K562 (cell line): Measurements from ENCODE around the gene ST3GAL3. TPM values are rescaled to one million over a fixed set of nuclear protein-coding genes. Genes with fewer than 3 reads are reported as not detected.

Experiments used
- ATAC-seq: fragments of 200-7000 bp; cut with Tn5 transposase; 3 replicates; pipeline ENCODE4 v1.9.1; 2020; ENCODE audit warnings: moderate library complexity
- BruUV-seq: library from RNA; stranded (reverse); fragments of 400-500 nt; replicated peaks from 2 replicates; lab custom pipeline; 2021; lab: Mats Ljungman, UMichigan
- CTCF ChIA-PET: fragments of 300-600 bp; formaldehyde crosslinking; extraction: SDS; loops from one replicate; lab custom pipeline; 2021; ENCODE audit warnings: low intra/inter-chr PET ratio; lab: Yijun Ruan, JAX
- POLR2A ChIA-PET: fragments of 300-600, 350-650 bp; sonication (Branson Sonifier 250); formaldehyde crosslinking; extraction: SDS; loops from one replicate; lab custom pipeline; 2021; ENCODE audit warnings: antibody characterized with exemption, inconsistent platforms; lab: Yijun Ruan, JAX
- DNase-seq, 4 experiments: peaks; one replicate each; pipeline versions ENCODE4 v3.0.0 to v3.0.0-alpha.2; 2011 to 2018; ENCODE audit warnings: low spot score in 3 of 4, mixed read lengths in 3 of 4; ENCODE audit errors: extremely low read depth in 1 of 4
- FAIRE-seq: peaks from 2 replicates; lab custom pipeline; 2011; peaks lifted over from hg19 to GRCh38; lab: Jason Lieb, UNC
- H2AFZ ChIP-seq: 2 replicates; pipeline ENCODE4 v1.6.0; 2011; ENCODE audit warnings: low read depth, low read length, control low read depth, inconsistent platforms
- H3K27ac ChIP-seq: fragments of 200-600 bp; 3 replicates; pipeline ENCODE4 v1.8.0; 2011; ENCODE audit warnings: low read depth, mild to moderate bottlenecking, control low read depth, inconsistent platforms, low read length, moderate library complexity, mixed read lengths; ENCODE audit errors: extremely low read depth
- H3K27me3 ChIP-seq, 2 experiments: fragments of 300-600 bp in 1 of 2; 2 replicates in 1 of 2; 3 replicates in 1 of 2; pipeline versions ENCODE4 v1.6.0 to v1.8.0; 2011; ENCODE audit warnings: inconsistent platforms in 2 of 2, low read length in 2 of 2, mild to moderate bottlenecking in 1 of 2, mixed read lengths in 1 of 2, moderate library complexity in 1 of 2; ENCODE audit not compliant: control insufficient read depth in 2 of 2, insufficient read depth in 2 of 2
- H3K36me3 ChIP-seq: fragments of 300-600 bp; 3 replicates; pipeline ENCODE4 v1.8.0; 2011; ENCODE audit warnings: mild to moderate bottlenecking, low read length, inconsistent platforms; ENCODE audit not compliant: control insufficient read depth, insufficient read depth
- H3K4me1 ChIP-seq, 2 experiments: fragments of 200-600 bp in 1 of 2; replicated peaks in 1 of 2; 2 replicates in 1 of 2; 3 replicates in 1 of 2; pipeline versions ENCODE4 v1.5.1 to v1.8.0; 2011; ENCODE audit warnings: inconsistent platforms in 2 of 2, low read length in 2 of 2, mild to moderate bottlenecking in 1 of 2, mixed read lengths in 1 of 2, moderate library complexity in 1 of 2; ENCODE audit not compliant: control insufficient read depth in 2 of 2, insufficient read depth in 2 of 2
- H3K4me2 ChIP-seq: 2 replicates; pipeline ENCODE4 v1.6.1; 2011; ENCODE audit warnings: low read length, control low read depth, inconsistent platforms, mixed read lengths; ENCODE audit not compliant: insufficient read depth
- H3K4me3 ChIP-seq: fragments of 200-600 bp; sonication (generic), shearing (Covaris generic); 2 replicates; pipeline ENCODE4 v1.5.1; 2016; ENCODE audit warnings: control low read depth, inconsistent platforms
- H3K79me2 ChIP-seq: fragments of 200-600 bp; 3 replicates; pipeline ENCODE4 v1.8.0; 2011; ENCODE audit warnings: low read length, inconsistent platforms; ENCODE audit not compliant: control insufficient read depth, insufficient read depth
- H3K9ac ChIP-seq, 2 experiments: 2 replicates each; pipeline versions ENCODE4 v1.6.0 to v1.6.1; 2011; ENCODE audit warnings: low read depth in 2 of 2, low read length in 2 of 2, control low read depth in 1 of 2, inconsistent platforms in 1 of 2, mild to moderate bottlenecking in 1 of 2, mixed read lengths in 1 of 2; ENCODE audit not compliant: insufficient read depth in 1 of 2
- H3K9me1 ChIP-seq: one replicate; pipeline ENCODE4 v1.6.0; 2011; ENCODE audit warnings: inconsistent platforms, mild to moderate bottlenecking, low read length, moderate library complexity; ENCODE audit not compliant: control insufficient read depth, insufficient read depth
- H3K9me3 ChIP-seq: replicated peaks from 2 replicates; pipeline ENCODE4 v1.5.1; 2011; ENCODE audit warnings: low read depth, low read length, inconsistent platforms; ENCODE audit not compliant: control insufficient read depth, insufficient read depth
- H4K20me1 ChIP-seq: replicated peaks from 2 replicates; pipeline ENCODE4 v1.6.1; 2011; ENCODE audit warnings: low read length, inconsistent platforms, mixed read lengths; ENCODE audit not compliant: control insufficient read depth, insufficient read depth
- ARID2 ChIP-seq: fragments of 450-650 bp; IDR thresholded peaks from 2 replicates; pipeline ENCODE4 v1.6.1; 2017; ENCODE audit warnings: antibody characterized with exemption, mild to moderate bottlenecking
- ETV6 ChIP-seq, 3 experiments: fragments of 150-350 bp in 1 of 3; sonication (generic) in 1 of 3; formaldehyde crosslinking in 1 of 3; IDR thresholded peaks; 2 replicates each; pipeline versions ENCODE4 v1.6.1 to v1.8.0; 2014 to 2022; ENCODE audit warnings: borderline replicate concordance in 2 of 3, low read depth in 2 of 3, antibody characterized with exemption in 1 of 3, low read length in 1 of 3, mild to moderate bottlenecking in 1 of 3, missing genetic modification reagents in 1 of 3
- FIP1L1 ChIP-seq: fragments of 200-400 bp; formaldehyde crosslinking; IDR thresholded peaks from 2 replicates; pipeline ENCODE4 v1.6.1; 2018; ENCODE audit warnings: mild to moderate bottlenecking, low read depth, low read length; ENCODE audit not compliant: poor library complexity, severe bottlenecking
- JUND ChIP-seq, 2 experiments: IDR thresholded peaks; 2 replicates in 1 of 2; 3 replicates in 1 of 2; pipeline ENCODE4 v1.6.1; 2011; ENCODE audit warnings: borderline replicate concordance in 2 of 2, low read depth in 2 of 2, low read length in 2 of 2, improper control_type of control experiment in 1 of 2, missing biosample characterization in 1 of 2, missing genetic modification characterization in 1 of 2, missing genetic modification reagents in 1 of 2
- MTA3 ChIP-seq: fragments of 450-650 bp; formaldehyde crosslinking; IDR thresholded peaks from 2 replicates; pipeline ENCODE4 v1.6.1; 2017; ENCODE audit warnings: mild to moderate bottlenecking, borderline replicate concordance
- RAD21 ChIP-seq, 2 experiments: fragments of 250-450 bp in 1 of 2; fragments of 450-650 bp in 1 of 2; sonication (Bioruptor Pico) in 1 of 2; formaldehyde crosslinking in 1 of 2; IDR thresholded peaks in 1 of 2; conservative IDR thresholded peaks in 1 of 2; 2 replicates each; pipeline versions ENCODE4 v1.4.0 to v1.8.0; 2020 to 2022; ENCODE audit warnings: mild to moderate bottlenecking in 2 of 2, moderate library complexity in 1 of 2
- RCOR1 ChIP-seq, 2 experiments: IDR thresholded peaks; 2 replicates each; pipeline ENCODE4 v1.6.1; 2012; ENCODE audit warnings: low read depth in 2 of 2, low read length in 2 of 2, borderline replicate concordance in 1 of 2, improper control_type of control experiment in 1 of 2
- SMC3 ChIP-seq: conservative IDR thresholded peaks from 2 replicates; pipeline ENCODE4 v1.6.1; 2011; ENCODE audit warnings: low read depth, low read length, improper control_type of control experiment; ENCODE audit not compliant: insufficient read depth
- WGBS: fragments of 100-300 bp; shearing (Covaris generic); methylation state at CpG from one replicate; pipeline ENCODE4 v1.1.6; 2016; ENCODE audit warnings: low coverage, mixed read lengths; ENCODE audit not compliant: insufficient coverage; ENCODE audit errors: missing lambda C conversion rate; 5-methylcytosine and 5-hydroxymethylcytosine counted together
- in situ Hi-C: fragments of 300-500 bp; cut with MboI; formaldehyde crosslinking; loops from 4 replicates; pipeline ENCODE4 v1.15.0; 2018; ENCODE audit warnings: inconsistent platforms, mixed read lengths
- intact Hi-C: fragments of 100-400 bp; cut with micrococcal nuclease; formaldehyde crosslinking; loops from 2 replicates; pipeline ENCODE4 v1.14.2; 2022
- polyA plus RNA-seq, 8 experiments: library from polyadenylated mRNA; depleted of rRNA in 4 of 8; stranded (reverse) in 5 of 8; unstranded in 3 of 8; fragments of >200 nt; fragmentation: Nextera tagmentation in 2 of 8; fragmentation: Illumina TruSeq in 1 of 8; extraction: Ambion mirVana in 2 of 8; extraction: Trizol in 1 of 8; gene quantifications; 2 replicates each; pipeline versions ENCODE4 v1.2.1 to v1.2.3, GENCODE V29; 2011 to 2014; ENCODE audit warnings: inconsistent platforms in 1 of 8, missing spikeins in 1 of 8
- total RNA-seq, 7 experiments: library from RNA; depleted of rRNA in 6 of 7; stranded (reverse); fragments of >200 nt in 6 of 7; fragmentation: Illumina TruSeq in 2 of 7; extraction: Trizol in 2 of 7; gene quantifications; 2 replicates each; pipeline versions ENCODE4 v1.2.1 to v1.2.3, GENCODE V29; 2011 to 2021; ENCODE audit warnings: low replicate concordance in 1 of 7
- TF ChIP-seq, protein P1 (sequence below): sonication (generic); formaldehyde crosslinking; IDR thresholded peaks from 2 replicates; pipeline ENCODE4 v1.8.1; 2023; ENCODE audit warnings: mild to moderate bottlenecking, missing genetic modification reagents
- TF ChIP-seq, protein P2 (sequence below): fragments of 450-650 bp; IDR thresholded peaks from 2 replicates; pipeline ENCODE4 v1.6.1; 2014; ENCODE audit warnings: low read depth, mild to moderate bottlenecking, moderate library complexity, borderline replicate concordance
- TF ChIP-seq, protein P3 (sequence below): fragments of 450-650 bp; formaldehyde crosslinking; IDR thresholded peaks from 2 replicates; pipeline ENCODE4 v1.4.0; 2022; ENCODE audit warnings: missing genetic modification characterization
- TF ChIP-seq, protein P4 (sequence below): fragments of 200-800 bp; sonication (Bioruptor generic); IDR thresholded peaks from 2 replicates; pipeline ENCODE4 v1.6.1; 2017; ENCODE audit warnings: missing genetic modification characterization, missing compliant biosample characterization

Gene ST3GAL3
- total and polyA plus RNA-seq, 9 of the 15 experiments (the other 6 are each of a cell fraction or from before 2014, with no cell fraction given), result 1.2 to 18.9 (median 11.0) TPM

DNA sequence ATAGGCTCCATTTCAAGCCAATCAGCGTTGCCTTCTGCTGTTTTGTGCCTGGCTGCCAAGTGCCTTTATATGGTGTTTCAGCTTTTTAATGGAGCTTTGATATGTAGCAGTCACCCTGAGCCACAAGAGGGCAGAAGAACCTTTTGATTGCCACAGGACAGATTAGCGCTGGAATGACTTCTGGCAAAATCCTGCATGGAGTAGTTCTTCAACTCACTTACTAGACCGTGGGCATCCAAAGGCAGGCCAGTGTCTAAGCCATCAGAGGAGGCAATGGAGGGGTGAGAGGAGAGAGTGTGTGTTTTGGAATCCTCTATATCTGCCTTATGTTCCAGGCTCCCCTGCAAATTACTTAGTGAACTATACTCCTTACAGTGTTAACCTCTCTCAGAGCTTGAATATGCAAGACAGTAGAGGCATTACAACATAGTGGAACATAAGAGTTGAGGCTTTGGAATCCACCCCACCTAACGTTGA, 56.2 kb downstream of the ST3GAL3 start:
- ATAC-seq, result peak; percentile 95
- H3K9me3 ChIP-seq, result no peaks in the 10 kb centered on the region
- BruUV-seq, result no TSS peak
- H3K9me1 ChIP-seq, result no peaks in the 10 kb centered on the region
- intact Hi-C loops, result loop anchor here (1.0 to 5.0 kb wide), 4 partner anchors 171 to 283 kb away; partner anchors contain the start of gene CCDC24
- no peak overlapping the region for H2AFZ ChIP-seq
- H3K36me3 ChIP-seq, result no peaks in the 10 kb centered on the region
- no peak overlapping the region for H3K27ac ChIP-seq
- no peaks in the 10 kb centered on the region for H3K27me3 ChIP-seq
- no peak overlapping the region for H3K4me3 ChIP-seq
- peaks cover 5% of the 10 kb centered on the region; the same call in 1 of the 2 replicates for H4K20me1 ChIP-seq
- H3K9ac ChIP-seq, result no peak overlapping the region
- H3K79me2 ChIP-seq, result peaks cover 6% of the 10 kb centered on the region
- peaks cover 7 to 26% of the 10 kb centered on the region in 2 experiments; a peak in 3 of 5 replicates for H3K4me1 ChIP-seq
- 5% methylated on average over 4 of the region's 4 CpGs for WGBS
- CTCF ChIA-PET, result interaction anchor here (0.9 to 4.7 kb wide), 9 partner anchors 125 to 889 kb away, joined by 3 to 79 read pairs (median 5); partner anchors contain the start of genes ARTN and IPO13
- FAIRE-seq, result peak; percentile 88
- no peak overlapping the region for H3K4me2 ChIP-seq
- POLR2A ChIA-PET, result interaction anchor here (0.7 to 2.2 kb wide), 8 partner anchors 11 to 277 kb away, joined by 3 to 21 read pairs (median 3); no protein-coding TSS in a partner anchor
- peak; percentile 58 to 84 (median 66) for DNase-seq
- in situ Hi-C loops, result no loop called here
- TF ChIP-seq, protein P1, sequence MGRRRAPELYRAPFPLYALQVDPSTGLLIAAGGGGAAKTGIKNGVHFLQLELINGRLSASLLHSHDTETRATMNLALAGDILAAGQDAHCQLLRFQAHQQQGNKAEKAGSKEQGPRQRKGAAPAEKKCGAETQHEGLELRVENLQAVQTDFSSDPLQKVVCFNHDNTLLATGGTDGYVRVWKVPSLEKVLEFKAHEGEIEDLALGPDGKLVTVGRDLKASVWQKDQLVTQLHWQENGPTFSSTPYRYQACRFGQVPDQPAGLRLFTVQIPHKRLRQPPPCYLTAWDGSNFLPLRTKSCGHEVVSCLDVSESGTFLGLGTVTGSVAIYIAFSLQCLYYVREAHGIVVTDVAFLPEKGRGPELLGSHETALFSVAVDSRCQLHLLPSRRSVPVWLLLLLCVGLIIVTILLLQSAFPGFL (CRISPR knock-in tag), result no peak
- TF ChIP-seq RAD21 (CRISPR knock-in tag; conservative IDR thresholded peaks at IDR 0.05 in 1 of 2, IDR thresholded peaks at IDR 0.05 in 1 of 2) (peak; percentile 98), ARID2 (peak; percentile 88), RCOR1 (IDR thresholded peaks at IDR 0.05; ENCODE audit: borderline replicate concordance in 1 of 2, low read depth in 2 of 2, low read length in 2 of 2) (0 out of 4 replicates have a peak, but pooled peaks of 1 of the 2 experiments have one; percentile 14), ETV6 (IDR thresholded peaks at IDR 0.05; ENCODE audit: borderline replicate concordance in 1 of 2, low read depth in 2 of 2, low read length in 1 of 2) (0 out of 4 replicates have a peak, but pooled peaks of 1 of the 2 experiments have one; percentile 14), ETV6 (CRISPR knock-in tag; IDR thresholded peaks at IDR 0.05; ENCODE audit: borderline replicate concordance) (no peak), MTA3 (peak; percentile 41; the same call in 1 of the 2 replicates), SMC3 (peak; percentile 98), FIP1L1 (no peak), JUND (IDR thresholded peaks at IDR 0.05; ENCODE audit: borderline replicate concordance, low read depth, low read length) (peak; percentile 40; the same call in 1 of the 2 replicates), JUND (tag; IDR thresholded peaks at IDR 0.05; ENCODE audit: borderline replicate concordance, low read depth, low read length) (no peak; the same call in 2 of the 3 replicates)
- TF ChIP-seq, protein P2, sequence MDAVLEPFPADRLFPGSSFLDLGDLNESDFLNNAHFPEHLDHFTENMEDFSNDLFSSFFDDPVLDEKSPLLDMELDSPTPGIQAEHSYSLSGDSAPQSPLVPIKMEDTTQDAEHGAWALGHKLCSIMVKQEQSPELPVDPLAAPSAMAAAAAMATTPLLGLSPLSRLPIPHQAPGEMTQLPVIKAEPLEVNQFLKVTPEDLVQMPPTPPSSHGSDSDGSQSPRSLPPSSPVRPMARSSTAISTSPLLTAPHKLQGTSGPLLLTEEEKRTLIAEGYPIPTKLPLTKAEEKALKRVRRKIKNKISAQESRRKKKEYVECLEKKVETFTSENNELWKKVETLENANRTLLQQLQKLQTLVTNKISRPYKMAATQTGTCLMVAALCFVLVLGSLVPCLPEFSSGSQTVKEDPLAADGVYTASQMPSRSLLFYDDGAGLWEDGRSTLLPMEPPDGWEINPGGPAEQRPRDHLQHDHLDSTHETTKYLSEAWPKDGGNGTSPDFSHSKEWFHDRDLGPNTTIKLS, result peak; percentile 38; the same call in 1 of the 2 replicates
- TF ChIP-seq, protein P3, sequence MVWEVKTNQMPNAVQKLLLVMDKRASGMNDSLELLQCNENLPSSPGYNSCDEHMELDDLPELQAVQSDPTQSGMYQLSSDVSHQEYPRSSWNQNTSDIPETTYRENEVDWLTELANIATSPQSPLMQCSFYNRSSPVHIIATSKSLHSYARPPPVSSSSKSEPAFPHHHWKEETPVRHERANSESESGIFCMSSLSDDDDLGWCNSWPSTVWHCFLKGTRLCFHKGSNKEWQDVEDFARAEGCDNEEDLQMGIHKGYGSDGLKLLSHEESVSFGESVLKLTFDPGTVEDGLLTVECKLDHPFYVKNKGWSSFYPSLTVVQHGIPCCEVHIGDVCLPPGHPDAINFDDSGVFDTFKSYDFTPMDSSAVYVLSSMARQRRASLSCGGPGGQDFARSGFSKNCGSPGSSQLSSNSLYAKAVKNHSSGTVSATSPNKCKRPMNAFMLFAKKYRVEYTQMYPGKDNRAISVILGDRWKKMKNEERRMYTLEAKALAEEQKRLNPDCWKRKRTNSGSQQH (CRISPR knock-in tag), result no peak
- TF ChIP-seq, protein P4, sequence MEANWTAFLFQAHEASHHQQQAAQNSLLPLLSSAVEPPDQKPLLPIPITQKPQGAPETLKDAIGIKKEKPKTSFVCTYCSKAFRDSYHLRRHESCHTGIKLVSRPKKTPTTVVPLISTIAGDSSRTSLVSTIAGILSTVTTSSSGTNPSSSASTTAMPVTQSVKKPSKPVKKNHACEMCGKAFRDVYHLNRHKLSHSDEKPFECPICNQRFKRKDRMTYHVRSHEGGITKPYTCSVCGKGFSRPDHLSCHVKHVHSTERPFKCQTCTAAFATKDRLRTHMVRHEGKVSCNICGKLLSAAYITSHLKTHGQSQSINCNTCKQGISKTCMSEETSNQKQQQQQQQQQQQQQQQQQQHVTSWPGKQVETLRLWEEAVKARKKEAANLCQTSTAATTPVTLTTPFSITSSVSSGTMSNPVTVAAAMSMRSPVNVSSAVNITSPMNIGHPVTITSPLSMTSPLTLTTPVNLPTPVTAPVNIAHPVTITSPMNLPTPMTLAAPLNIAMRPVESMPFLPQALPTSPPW, result 0 out of 2 replicates have a peak, but pooled peaks have one; percentile 34
